CD4-positive, alpha-beta T cell treated with Interleukin-6 for 4 hours (primary cell): ENCODE data around the gene COL23A1.

Experiments
- DNase-seq: peaks from one replicate; pipeline ENCODE4 v3.0.0-alpha.2; 2020; ENCODE audit warnings: mixed read lengths

Gene COL23A1

GRCh38 chr5:178292826-178293205 lies 297.4 kb downstream of the COL23A1 start:
- DNase-seq = no peak

GRCh38 chr5:178291969-178292825 lies 298.0 kb downstream of the COL23A1 start:
- no peak for DNase-seq

GRCh38 chr5:178291161-178291561 lies 299.0 kb downstream of the COL23A1 start:
- DNase-seq = no peak

GRCh38 chr5:178290376-178290775 lies 299.8 kb downstream of the COL23A1 start:
- DNase-seq = no peak

- DNase-seq = no peak
Measured at GRCh38 chr5:178289438-178289837, 300.8 kb downstream of the COL23A1 start.

GRCh38 chr5:178288401-178289368 lies 301.5 kb downstream of the COL23A1 start:
- DNase-seq = no peak

GRCh38 chr5:178287791-178288105 lies 302.4 kb downstream of the COL23A1 start:
- no peak for DNase-seq

GRCh38 chr5:178287091-178287790 lies 303.0 kb downstream of the COL23A1 start:
- DNase-seq = no peak

GRCh38 chr5:178286226-178287090 lies 303.7 kb downstream of the COL23A1 start:
- DNase-seq = no peak

GRCh38 chr5:178285399-178286225 lies 304.6 kb downstream of the COL23A1 start:
- no peak for DNase-seq

- no peak for DNase-seq
Measured at GRCh38 chr5:178284996-178285395, 305.2 kb downstream of the COL23A1 start.

- DNase-seq = no peak
Measured at GRCh38 chr5:178284093-178284675, 306.0 kb downstream of the COL23A1 start.

- no peak for DNase-seq
Measured at GRCh38 chr5:178283520-178283919, 306.7 kb downstream of the COL23A1 start.

- DNase-seq = no peak
Measured at GRCh38 chr5:178282391-178282790, 307.8 kb downstream of the COL23A1 start.

GRCh38 chr5:178281331-178281730 lies 308.9 kb downstream of the COL23A1 start:
- DNase-seq = no peak

GRCh38 chr5:178280631-178281030 lies 309.6 kb downstream of the COL23A1 start:
- DNase-seq = no peak

GRCh38 chr5:178279723-178280438 lies 310.3 kb downstream of the COL23A1 start:
- DNase-seq = peak; percentile 68

- DNase-seq = no peak
Measured at GRCh38 chr5:178279026-178279722, 311.0 kb downstream of the COL23A1 start.

- no peak for DNase-seq
Measured at GRCh38 chr5:178278358-178279023, 311.7 kb downstream of the COL23A1 start.
